Spinal cord (tissue), 10 donors: Measurements from ENCODE around the gene ANKRD2. TPM values are rescaled to one million over a fixed set of nuclear protein-coding genes. Genes with fewer than 3 reads are reported as not detected.

Experiments used
- DNase-seq, 6 donors: peaks; one replicate each; pipeline versions ENCODE4 v3.0.0 to v3.0.0-alpha.2; 2013 to 2015; ENCODE audit warnings: low spot score in 6 of 6, low read depth in 4 of 6
- H3K27ac ChIP-seq: one replicate; pipeline ENCODE4 v1.5.1; 2013; ENCODE audit warnings: low read depth, low read length, control low read depth
- H3K27me3 ChIP-seq: one replicate; pipeline ENCODE4 v1.6.1; 2013; ENCODE audit warnings: low read length; ENCODE audit not compliant: control insufficient read depth, insufficient read depth
- H3K36me3 ChIP-seq: one replicate; pipeline ENCODE4 v1.6.1; 2013; ENCODE audit warnings: low read length; ENCODE audit not compliant: control insufficient read depth, insufficient read depth
- H3K4me1 ChIP-seq: one replicate; pipeline ENCODE4 v1.6.1; 2013; ENCODE audit warnings: low read length; ENCODE audit not compliant: control insufficient read depth, insufficient read depth
- H3K4me3 ChIP-seq: one replicate; pipeline ENCODE4 v1.5.1; 2013; ENCODE audit warnings: low read depth, low read length, control low read depth
- H3K9me3 ChIP-seq: one replicate; pipeline ENCODE4 v1.6.1; 2013; ENCODE audit warnings: low read length; ENCODE audit not compliant: control insufficient read depth, insufficient read depth
- WGBS: methylation state at CpG from one replicate; pipeline ENCODE4 v1.1.5; 2013; ENCODE audit warnings: missing lambda C conversion rate; ENCODE audit not compliant: insufficient coverage; 5-methylcytosine and 5-hydroxymethylcytosine counted together
- polyA plus RNA-seq, 2 donors: library from polyadenylated mRNA; unstranded; fragments of 120-200 nt; gene quantifications; one replicate each; pipeline ENCODE4 v1.2.1, GENCODE V29; 2013; ENCODE audit not compliant: insufficient read length in 2 of 2
- total RNA-seq, 2 donors: library from RNA; depleted of rRNA in 1 of 2; stranded (reverse); fragments of 120-200 nt in 1 of 2; fragments of >200 nt in 1 of 2; gene quantifications; one replicate each; pipeline versions ENCODE4 v1.2.3 to v1.2.4, GENCODE V29; 2013 to 2014
- donor health status: healthy.

ANKRD2 gene
- total and polyA plus RNA-seq, 4 donors = 0.44 to 1.4 (median 0.80) TPM

- H3K27ac ChIP-seq = no peak overlapping the region
- peaks cover 12% of the 10 kb centered on the region for H3K4me1 ChIP-seq
- no peaks in the 10 kb centered on the region for H3K27me3 ChIP-seq
- peaks cover 4% of the 10 kb centered on the region for H3K36me3 ChIP-seq
- no peak for DNase-seq
- no peak overlapping the region for H3K4me3 ChIP-seq
- no peaks in the 10 kb centered on the region for H3K9me3 ChIP-seq
Observed at GRCh38 chr10:97631098-97631497, 58.5 kb downstream of the ANKRD2 start.

- H3K27me3 ChIP-seq = no peaks in the 10 kb centered on the region
- under 1% methylated on average over 60 of the region's 62 CpGs for WGBS
- peaks cover 4% of the 10 kb centered on the region for H3K36me3 ChIP-seq
- peaks cover 12% of the 10 kb centered on the region for H3K4me1 ChIP-seq
- peak; percentile 92 to 99 (median 94) for DNase-seq
- H3K9me3 ChIP-seq = no peaks in the 10 kb centered on the region
- peak within 1 kb of the TSS; percentile 79 for H3K27ac ChIP-seq
- peak within 1 kb of the TSS; percentile 86 for H3K4me3 ChIP-seq
Observed at GRCh38 chr10:97632949-97633884, 60.6 kb downstream of the ANKRD2 start, which contains the start of gene MORN4. MORN4 (minus strand) TSS chr10:97633500; CDS start chr10:97619653, 13,847 bp downstream.

Other genes with a start within 250 kb of the ANKRD2 start
- 10 to 100 TPM in 1 of 2 donors, 1 to 10 TPM in 1; 8.1 to 10.5 TPM for gene FRAT2, start 238.1 kb upstream of the ANKRD2 start, total RNA-seq
- gene FRAT2, start 238.1 kb upstream of the ANKRD2 start, polyA plus RNA-seq = 10 to 100 TPM; 11.2 to 11.6 TPM
- 10 to 100 TPM in 1 of 2 donors, 1 to 10 TPM in 1; 9.7 to 18.0 TPM for gene RRP12, start 171.4 kb upstream of the ANKRD2 start, total RNA-seq
- 10 to 100 TPM; 20.9 to 28.3 TPM for gene RRP12, start 171.4 kb upstream of the ANKRD2 start, polyA plus RNA-seq
- 100 to 1,000 TPM; 217 to 302 TPM for gene PGAM1, start 146.6 kb upstream of the ANKRD2 start, total RNA-seq
- gene PGAM1, start 146.6 kb upstream of the ANKRD2 start, polyA plus RNA-seq = 100 to 1,000 TPM; 381 to 404 TPM
- gene EXOSC1, start 126.8 kb upstream of the ANKRD2 start, total RNA-seq = 10 to 100 TPM; 28.8 to 47.9 TPM
- gene EXOSC1, start 126.8 kb upstream of the ANKRD2 start, polyA plus RNA-seq = 10 to 100 TPM; 29.9 to 37.9 TPM
- gene ZDHHC16, start 126.6 kb upstream of the ANKRD2 start, total RNA-seq = 10 to 100 TPM; 18.1 to 44.5 TPM
- 10 to 100 TPM; 46.8 to 52.9 TPM for gene ZDHHC16, start 126.6 kb upstream of the ANKRD2 start, polyA plus RNA-seq
- gene MMS19, start 74.4 kb upstream of the ANKRD2 start, total RNA-seq = 10 to 100 TPM; 63.6 to 68.9 TPM
- gene MMS19, start 74.4 kb upstream of the ANKRD2 start, polyA plus RNA-seq = 10 to 100 TPM; 68.9 to 84.3 TPM
- gene UBTD1, start 73.9 kb upstream of the ANKRD2 start, total RNA-seq = 10 to 100 TPM in 1 of 2 donors, 1 to 10 TPM in 1; 4.6 to 11.3 TPM
- 10 to 100 TPM; 15.3 to 16.4 TPM for gene UBTD1, start 73.9 kb upstream of the ANKRD2 start, polyA plus RNA-seq
- gene HOGA1, start 11.6 kb downstream of the ANKRD2 start, total RNA-seq = 1 to 10 TPM; 3.1 to 4.0 TPM
- gene HOGA1, start 11.6 kb downstream of the ANKRD2 start, polyA plus RNA-seq = 1 to 10 TPM; 2.6 to 4.0 TPM
- gene C10orf62, start 16.9 kb downstream of the ANKRD2 start, total RNA-seq = under 1 TPM in 1 of 2 donors, not detected in 1; 0.50 TPM
- gene C10orf62, start 16.9 kb downstream of the ANKRD2 start, polyA plus RNA-seq = under 1 TPM in 1 of 2 donors, not detected in 1; 0.26 TPM
- gene MORN4, start 60.7 kb downstream of the ANKRD2 start, total RNA-seq = 10 to 100 TPM; 19.2 to 27.8 TPM
- gene MORN4, start 60.7 kb downstream of the ANKRD2 start, polyA plus RNA-seq = 10 to 100 TPM; 44.0 to 45.7 TPM
- 10 to 100 TPM; 17.1 to 17.7 TPM for gene PI4K2A, start 67.9 kb downstream of the ANKRD2 start, total RNA-seq
- 10 to 100 TPM; 20.4 to 21.2 TPM for gene PI4K2A, start 67.9 kb downstream of the ANKRD2 start, polyA plus RNA-seq
- 10 to 100 TPM; 11.6 to 18.7 TPM for gene AVPI1, start 114.5 kb downstream of the ANKRD2 start, total RNA-seq
- gene AVPI1, start 114.5 kb downstream of the ANKRD2 start, polyA plus RNA-seq = 10 to 100 TPM in 1 of 2 donors, 1 to 10 TPM in 1; 8.2 to 15.2 TPM
- gene MARVELD1, start 141.0 kb downstream of the ANKRD2 start, total RNA-seq = 10 to 100 TPM; 11.7 to 31.5 TPM
- 10 to 100 TPM; 14.3 to 25.6 TPM for gene MARVELD1, start 141.0 kb downstream of the ANKRD2 start, polyA plus RNA-seq
- 10 to 100 TPM; 28.9 to 33.5 TPM for gene ZFYVE27, start 164.3 kb downstream of the ANKRD2 start, total RNA-seq
- gene ZFYVE27, start 164.3 kb downstream of the ANKRD2 start, polyA plus RNA-seq = 10 to 100 TPM; 42.7 to 56.0 TPM
- 1 to 10 TPM; 6.7 to 9.6 TPM for gene SFRP5, start 199.2 kb downstream of the ANKRD2 start, total RNA-seq
- gene SFRP5, start 199.2 kb downstream of the ANKRD2 start, polyA plus RNA-seq = 1 to 10 TPM; 4.1 to 4.3 TPM